ENCODE measurements around the gene FKBP5.

GRCh38 chr6:35610830-35611229, 77.9 kb downstream of the FKBP5 start:
- no peak for TF ChIP-seq CTCF (IDR thresholded peaks at IDR 0.05; ENCODE audit: insufficient read depth, low read length)
- TF ChIP-seq, protein P1, sequence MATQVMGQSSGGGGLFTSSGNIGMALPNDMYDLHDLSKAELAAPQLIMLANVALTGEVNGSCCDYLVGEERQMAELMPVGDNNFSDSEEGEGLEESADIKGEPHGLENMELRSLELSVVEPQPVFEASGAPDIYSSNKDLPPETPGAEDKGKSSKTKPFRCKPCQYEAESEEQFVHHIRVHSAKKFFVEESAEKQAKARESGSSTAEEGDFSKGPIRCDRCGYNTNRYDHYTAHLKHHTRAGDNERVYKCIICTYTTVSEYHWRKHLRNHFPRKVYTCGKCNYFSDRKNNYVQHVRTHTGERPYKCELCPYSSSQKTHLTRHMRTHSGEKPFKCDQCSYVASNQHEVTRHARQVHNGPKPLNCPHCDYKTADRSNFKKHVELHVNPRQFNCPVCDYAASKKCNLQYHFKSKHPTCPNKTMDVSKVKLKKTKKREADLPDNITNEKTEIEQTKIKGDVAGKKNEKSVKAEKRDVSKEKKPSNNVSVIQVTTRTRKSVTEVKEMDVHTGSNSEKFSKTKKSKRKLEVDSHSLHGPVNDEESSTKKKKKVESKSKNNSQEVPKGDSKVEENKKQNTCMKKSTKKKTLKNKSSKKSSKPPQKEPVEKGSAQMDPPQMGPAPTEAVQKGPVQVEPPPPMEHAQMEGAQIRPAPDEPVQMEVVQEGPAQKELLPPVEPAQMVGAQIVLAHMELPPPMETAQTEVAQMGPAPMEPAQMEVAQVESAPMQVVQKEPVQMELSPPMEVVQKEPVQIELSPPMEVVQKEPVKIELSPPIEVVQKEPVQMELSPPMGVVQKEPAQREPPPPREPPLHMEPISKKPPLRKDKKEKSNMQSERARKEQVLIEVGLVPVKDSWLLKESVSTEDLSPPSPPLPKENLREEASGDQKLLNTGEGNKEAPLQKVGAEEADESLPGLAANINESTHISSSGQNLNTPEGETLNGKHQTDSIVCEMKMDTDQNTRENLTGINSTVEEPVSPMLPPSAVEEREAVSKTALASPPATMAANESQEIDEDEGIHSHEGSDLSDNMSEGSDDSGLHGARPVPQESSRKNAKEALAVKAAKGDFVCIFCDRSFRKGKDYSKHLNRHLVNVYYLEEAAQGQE (IDR thresholded peaks at IDR 0.05; ENCODE audit: insufficient replicate concordance, low read depth), result no peak
